OCI-LY7 (cell line): Measurements from ENCODE around the gene DRG2.

Experiments
- CTCF ChIP-seq: fragments of 200-600 bp; sonication (generic); conservative IDR thresholded peaks from 2 replicates; pipeline ENCODE4 v1.5.1; 2014; ENCODE audit warnings: mild to moderate bottlenecking, antibody characterized with exemption, low read length, moderate library complexity, mixed read lengths
- EZH2phosphoT487 ChIP-seq: fragments of 200-600 bp; sonication (generic); IDR thresholded peaks from 2 replicates; pipeline ENCODE4 v1.6.1; 2018; ENCODE audit warnings: low read depth, borderline replicate concordance, mild to moderate bottlenecking, mixed run types, antibody characterized with exemption, low read length, moderate library complexity, mixed read lengths

- TF ChIP-seq CTCF: no peak
- no peak for TF ChIP-seq EZH2phosphoT487
These were observed 32.2 kb upstream of the DRG2 start for GRCh38 chr17:18055597-18055996.
